PC-3 (cell line): Measurements from ENCODE around the gene STRIP1. TPM values are rescaled to one million over a fixed set of nuclear protein-coding genes. Genes with fewer than 3 reads are reported as not detected.

Experiments
- ATAC-seq: fragments of 200-7000 bp; cut with Tn5 transposase; 2 replicates; pipeline ENCODE4 v1.9.1; 2020; ENCODE audit warnings: mild to moderate bottlenecking, moderate library complexity
- BruUV-seq: library from RNA; stranded (reverse); fragments of 400-500 nt; replicated peaks from 2 replicates; lab custom pipeline; 2021; lab: Mats Ljungman, UMichigan
- CTCF ChIA-PET: fragments of 300-600 bp; sonication (Branson Sonifier 250); formaldehyde crosslinking; loops from one replicate; lab custom pipeline; 2022; ENCODE audit warnings: antibody characterized with exemption; lab: Charles Lee
- POLR2A ChIA-PET: fragments of 300-600 bp; sonication (Branson Sonifier 250); formaldehyde crosslinking; loops from one replicate; lab custom pipeline; 2022; ENCODE audit warnings: antibody characterized with exemption; ENCODE audit not compliant: unreplicated experiment; lab: Charles Lee
- DNase-seq: peaks from one replicate; pipeline ENCODE4 v3.0.0-alpha.2; 2015
- H2AFZ ChIP-seq: fragments of 300-600 bp; sonication (generic); 2 replicates; pipeline ENCODE4 v1.6.0; 2016; ENCODE audit warnings: antibody characterized with exemption, low read length
- H3F3A ChIP-seq: fragments of 300-600 bp; sonication (generic); one replicate; pipeline ENCODE4 v1.6.0; 2017; ENCODE audit warnings: antibody characterized with exemption, low read length, control low read depth, mild to moderate bottlenecking; ENCODE audit not compliant: unreplicated experiment
- H3K27ac ChIP-seq: fragments of 300-600 bp; sonication (generic); 2 replicates; pipeline ENCODE4 v1.5.1; 2016; ENCODE audit warnings: mild to moderate bottlenecking, low read length
- H3K27me3 ChIP-seq: fragments of 300-600 bp; sonication (generic); 2 replicates; pipeline ENCODE4 v1.6.1; 2016; ENCODE audit warnings: low read length, mixed read lengths
- H3K36me3 ChIP-seq: fragments of 300-600 bp; sonication (generic); 2 replicates; pipeline ENCODE4 v1.6.1; 2016; ENCODE audit warnings: low read depth, mixed run types, low read length, mixed read lengths
- H3K4me1 ChIP-seq: fragments of 300-600 bp; sonication (generic); 2 replicates; pipeline ENCODE4 v1.5.1; 2016; ENCODE audit warnings: low read length; ENCODE audit not compliant: insufficient read depth
- H3K4me2 ChIP-seq: fragments of 300-600 bp; sonication (generic); 2 replicates; pipeline ENCODE4 v1.6.0; 2016; ENCODE audit warnings: low read length
- H3K4me3 ChIP-seq: fragments of 300-600 bp; sonication (generic); 2 replicates; pipeline ENCODE4 v1.5.1; 2016; ENCODE audit warnings: mild to moderate bottlenecking, low read length, mixed read lengths
- H3K79me2 ChIP-seq: fragments of 300-600 bp; sonication (generic); 2 replicates; pipeline ENCODE4 v1.6.1; 2017; ENCODE audit warnings: low read length, mixed read lengths
- H3K9ac ChIP-seq: fragments of 300-600 bp; sonication (generic); 2 replicates; pipeline ENCODE4 v1.6.0; 2016; ENCODE audit warnings: mild to moderate bottlenecking, low read length
- H3K9me2 ChIP-seq: fragments of 300-600 bp; sonication (generic); replicated peaks from 2 replicates; pipeline ENCODE4 v1.6.1; 2016; ENCODE audit warnings: mixed run types, low read length, mixed read lengths
- H3K9me3 ChIP-seq: fragments of 300-600 bp; sonication (generic); 2 replicates; pipeline ENCODE4 v1.6.1; 2016; ENCODE audit warnings: low read length, mixed read lengths
- H4K20me1 ChIP-seq: fragments of 300-600 bp; sonication (generic); 2 replicates; pipeline ENCODE4 v1.6.1; 2016; ENCODE audit warnings: low read length, mixed read lengths
- EZH2 ChIP-seq: fragments of 300-600 bp; sonication (generic); IDR thresholded peaks from one replicate; pipeline ENCODE4 v1.6.1; 2017; ENCODE audit warnings: antibody characterized with exemption, mild to moderate bottlenecking, low read length; ENCODE audit not compliant: unreplicated experiment
- EZH2phosphoT487 ChIP-seq: fragments of 300-600 bp; sonication (generic); IDR thresholded peaks from 2 replicates; pipeline ENCODE4 v1.6.1; 2018; ENCODE audit warnings: mild to moderate bottlenecking, antibody characterized with exemption, low read length, borderline replicate concordance
- intact Hi-C: fragments of 100-400 bp; cut with micrococcal nuclease; formaldehyde crosslinking; loops from 2 replicates; pipeline ENCODE4 v1.9.0; 2023
- total RNA-seq: library from RNA; depleted of rRNA; stranded (reverse); fragments of >200 nt; gene quantifications from 2 replicates; pipeline ENCODE4 v1.2.3, GENCODE V29; 2014
- TF ChIP-seq, protein P1 (sequence below): fragments of 300-600 bp; sonication (generic); conservative IDR thresholded peaks from 2 replicates; pipeline ENCODE4 v1.5.1; 2017; ENCODE audit warnings: antibody characterized with exemption, low read depth, mild to moderate bottlenecking, low read length

STRIP1 gene
- total RNA-seq, 1 experiment from 2014 or later, result 41.4 TPM

DNA sequence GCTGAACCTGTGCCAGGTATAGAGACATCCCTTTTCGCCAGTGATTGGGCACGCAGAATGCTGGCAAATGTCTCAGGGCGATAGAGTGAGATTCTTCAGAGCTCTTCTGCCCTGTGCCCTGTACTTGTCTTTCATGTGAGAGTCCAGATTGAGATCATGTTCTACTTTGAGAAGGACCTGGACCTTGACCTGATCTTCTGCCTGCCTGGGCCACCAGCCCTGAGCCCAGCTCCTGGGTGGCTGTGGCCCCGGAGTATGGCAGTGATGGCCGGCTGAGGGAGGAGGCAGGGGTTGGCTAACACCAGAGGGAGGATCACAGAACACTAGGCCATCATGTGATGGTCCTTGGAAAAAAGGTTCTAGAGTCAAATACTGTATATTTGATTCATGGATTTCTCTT lies 13.8 kb downstream of the STRIP1 start:
- Histone ChIP-seq H3K4me1 (no peaks in the 10 kb centered on the region), H3K4me2 (no peak overlapping the region), H3K9me2 (no peaks in the 10 kb centered on the region), H3F3A (no peaks in the 10 kb centered on the region), H4K20me1 (no peaks in the 10 kb centered on the region), H3K79me2 (no peaks in the 10 kb centered on the region), H3K9me3 (no peaks in the 10 kb centered on the region), H3K36me3 (peaks cover 67% of the 10 kb centered on the region), H3K27ac (no peak overlapping the region), H3K27me3 (no peaks in the 10 kb centered on the region), H2AFZ (no peak overlapping the region), H3K9ac (no peak overlapping the region), H3K4me3 (no peak overlapping the region)
- CTCF ChIA-PET, result no interaction called here
- TF ChIP-seq, protein P1, sequence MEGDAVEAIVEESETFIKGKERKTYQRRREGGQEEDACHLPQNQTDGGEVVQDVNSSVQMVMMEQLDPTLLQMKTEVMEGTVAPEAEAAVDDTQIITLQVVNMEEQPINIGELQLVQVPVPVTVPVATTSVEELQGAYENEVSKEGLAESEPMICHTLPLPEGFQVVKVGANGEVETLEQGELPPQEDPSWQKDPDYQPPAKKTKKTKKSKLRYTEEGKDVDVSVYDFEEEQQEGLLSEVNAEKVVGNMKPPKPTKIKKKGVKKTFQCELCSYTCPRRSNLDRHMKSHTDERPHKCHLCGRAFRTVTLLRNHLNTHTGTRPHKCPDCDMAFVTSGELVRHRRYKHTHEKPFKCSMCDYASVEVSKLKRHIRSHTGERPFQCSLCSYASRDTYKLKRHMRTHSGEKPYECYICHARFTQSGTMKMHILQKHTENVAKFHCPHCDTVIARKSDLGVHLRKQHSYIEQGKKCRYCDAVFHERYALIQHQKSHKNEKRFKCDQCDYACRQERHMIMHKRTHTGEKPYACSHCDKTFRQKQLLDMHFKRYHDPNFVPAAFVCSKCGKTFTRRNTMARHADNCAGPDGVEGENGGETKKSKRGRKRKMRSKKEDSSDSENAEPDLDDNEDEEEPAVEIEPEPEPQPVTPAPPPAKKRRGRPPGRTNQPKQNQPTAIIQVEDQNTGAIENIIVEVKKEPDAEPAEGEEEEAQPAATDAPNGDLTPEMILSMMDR, result no peak
- no peak for TF ChIP-seq EZH2
- TF ChIP-seq EZH2phosphoT487, result no peak
- intact Hi-C loops, result no loop called here
- DNase-seq, result no peak
- no TSS peak for BruUV-seq
- ATAC-seq, result no peak
- POLR2A ChIA-PET, result no interaction called here

DNA sequence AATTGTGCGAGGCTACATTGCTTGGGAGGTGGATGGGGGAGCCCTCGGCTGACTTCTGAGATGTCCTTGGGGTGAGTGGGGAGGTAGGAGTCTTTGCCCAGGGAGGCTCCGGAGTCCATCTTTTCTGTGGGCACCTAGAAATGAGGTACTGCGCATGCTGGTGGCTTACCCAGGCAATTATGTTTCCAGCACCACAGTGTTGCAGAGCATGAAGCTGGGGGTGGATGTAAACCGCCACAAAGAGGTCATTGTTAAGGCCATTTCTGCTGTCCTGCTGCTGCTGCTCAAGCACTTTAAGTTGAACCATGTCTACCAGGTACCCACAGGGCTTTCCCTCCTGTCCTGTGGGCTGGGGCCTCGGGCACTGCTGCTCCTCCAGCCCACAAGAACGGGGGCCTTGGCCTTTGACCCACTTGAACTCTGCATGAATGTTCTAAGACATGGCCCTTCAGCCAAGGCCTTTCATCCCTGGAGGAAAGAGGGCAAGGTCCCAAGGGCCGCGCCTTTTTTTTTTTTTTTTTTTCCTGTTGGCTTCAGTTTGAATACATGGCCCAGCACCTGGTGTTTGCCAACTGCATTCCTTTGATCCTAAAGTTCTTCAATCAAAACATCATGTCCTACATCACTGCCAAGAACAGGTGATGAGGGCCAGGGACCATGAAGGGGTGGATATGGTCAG lies 14.6 kb downstream of the STRIP1 start:
- Histone ChIP-seq H3K79me2 (no peaks in the 10 kb centered on the region), H3K9me3 (no peaks in the 10 kb centered on the region), H3K9me2 (no peaks in the 10 kb centered on the region), H4K20me1 (no peaks in the 10 kb centered on the region), H3K27ac (no peak overlapping the region), H3K4me3 (no peak overlapping the region), H2AFZ (no peak overlapping the region), H3K27me3 (no peaks in the 10 kb centered on the region), H3K4me1 (no peaks in the 10 kb centered on the region), H3K36me3 (peaks cover 64% of the 10 kb centered on the region), H3K4me2 (no peak overlapping the region), H3F3A (no peaks in the 10 kb centered on the region), H3K9ac (no peak overlapping the region)
- CTCF ChIA-PET, result no interaction called here
- no peak for ATAC-seq
- no peak for DNase-seq
- TF ChIP-seq EZH2phosphoT487, result no peak
- TF ChIP-seq, protein P1, result no peak
- TF ChIP-seq EZH2, result no peak
- POLR2A ChIA-PET, result no interaction called here
- no TSS peak for BruUV-seq
- intact Hi-C loops, result no loop called here

DNA sequence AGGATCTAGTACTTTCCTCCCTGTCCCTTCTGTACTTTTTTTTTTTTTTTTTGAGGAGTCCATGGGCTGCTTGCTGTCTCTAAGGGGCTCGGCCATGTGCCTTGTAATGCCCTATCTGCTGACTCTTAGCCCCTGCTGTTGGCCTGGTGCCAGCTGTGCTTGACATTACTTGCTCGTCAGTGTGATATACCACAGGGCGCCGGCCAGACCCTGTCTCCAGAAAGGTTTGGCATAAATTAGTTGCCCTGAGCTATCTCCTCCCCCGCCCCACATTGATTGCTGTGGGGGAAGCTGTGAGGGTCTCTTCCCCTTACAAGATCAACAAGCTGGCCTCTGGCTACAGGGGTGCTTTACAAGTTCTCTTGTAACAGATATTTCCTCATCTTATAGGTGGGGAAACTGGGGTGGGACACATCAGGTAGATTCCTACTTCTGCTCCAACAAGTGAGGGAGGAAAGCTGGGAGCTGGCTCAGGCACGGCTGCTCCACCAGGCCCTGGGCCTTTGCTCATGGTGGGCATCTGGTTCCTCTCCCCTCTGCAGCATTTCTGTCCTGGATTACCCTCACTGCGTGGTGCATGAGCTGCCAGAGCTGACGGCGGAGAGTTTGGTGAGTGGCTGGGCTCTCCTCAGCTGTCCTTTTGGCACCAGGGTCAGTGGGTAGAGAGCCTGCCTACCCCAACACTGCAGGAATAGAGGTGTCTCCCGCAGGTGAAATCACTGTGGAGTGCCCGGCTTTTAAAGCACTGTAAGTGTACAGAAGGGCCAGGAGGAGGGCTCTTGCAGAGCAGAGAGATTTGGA lies 15.6 kb downstream of the STRIP1 start:
- no peak overlapping the region for H3K4me3 ChIP-seq
- ATAC-seq, result no peak
- BruUV-seq, result no TSS peak
- H3K79me2 ChIP-seq, result no peaks in the 10 kb centered on the region
- H3K36me3 ChIP-seq, result peaks cover 64% of the 10 kb centered on the region
- DNase-seq, result no peak
- H2AFZ ChIP-seq, result no peak overlapping the region
- H3K9ac ChIP-seq, result no peak overlapping the region
- TF ChIP-seq EZH2phosphoT487, result no peak
- no peak for TF ChIP-seq EZH2
- TF ChIP-seq, protein P1, result no peak
- intact Hi-C loops, result no loop called here
- H4K20me1 ChIP-seq, result no peaks in the 10 kb centered on the region
- H3K9me2 ChIP-seq, result no peaks in the 10 kb centered on the region
- no peak overlapping the region for H3K4me2 ChIP-seq
- no peak overlapping the region for H3K27ac ChIP-seq
- H3K4me1 ChIP-seq, result no peaks in the 10 kb centered on the region
- ChIA-PET CTCF (no interaction called here), POLR2A (no interaction called here)
- no peaks in the 10 kb centered on the region for H3K9me3 ChIP-seq
- no peaks in the 10 kb centered on the region for H3F3A ChIP-seq
- no peaks in the 10 kb centered on the region for H3K27me3 ChIP-seq
